Measurements from ENCODE around the gene CCDC107. TPM values are rescaled to one million over a fixed set of nuclear protein-coding genes. Genes with fewer than 3 reads are reported as not detected.
"Not testable (repeated sequence)": the region's sequence is repeated elsewhere in the genome, so short reads cannot be mapped to it uniquely, and the experiment has no call there.

The CCDC107 gene, protein sequence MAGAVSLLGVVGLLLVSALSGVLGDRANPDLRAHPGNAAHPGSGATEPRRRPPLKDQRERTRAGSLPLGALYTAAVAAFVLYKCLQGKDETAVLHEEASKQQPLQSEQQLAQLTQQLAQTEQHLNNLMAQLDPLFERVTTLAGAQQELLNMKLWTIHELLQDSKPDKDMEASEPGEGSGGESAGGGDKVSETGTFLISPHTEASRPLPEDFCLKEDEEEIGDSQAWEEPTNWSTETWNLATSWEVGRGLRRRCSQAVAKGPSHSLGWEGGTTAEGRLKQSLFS
- 10 to 100 TPM; 13.8 to 23.0 (median 17.6) TPM for polyA plus RNA-seq (ENCODE audit: insufficient read length in 10 of 10)
- long read RNA-seq, donor 1, transcript CCDC107-206 (5 exons, 1,242 nt), result major isoform, 9 of 15 reads
- long read RNA-seq, donor 1, partial matches to known transcripts, result 0 of 15 reads
- long read RNA-seq, donor 1, other reads (novel, unspliced or antisense), result 0 of 15 reads
- long read RNA-seq, donor 2, transcript CCDC107-204 (6 exons, 1,173 nt), result minor isoform, 6 of 14 reads
- long read RNA-seq, donor 2, transcript CCDC107-206 (5 exons, 1,242 nt), result major isoform, 7 of 14 reads
- long read RNA-seq, donor 2, partial matches to known transcripts, result 0 of 14 reads
- long read RNA-seq, donor 2, other reads (novel, unspliced or antisense), result 0 of 14 reads
- long read RNA-seq, donor 3, result 0 reads
- long read RNA-seq, donor 4, partial matches to known transcripts, result 0 of 8 reads
- long read RNA-seq, donor 4, other reads (novel, unspliced or antisense), result 0 of 8 reads
- long read RNA-seq, donor 5, transcript CCDC107-206 (5 exons, 1,242 nt), result major isoform, 11 of 17 reads
- long read RNA-seq, donor 5, partial matches to known transcripts, result 0 of 17 reads
- long read RNA-seq, donor 5, other reads (novel, unspliced or antisense), result 0 of 17 reads
- long read RNA-seq, donor 6, transcript CCDC107-206 (5 exons, 1,242 nt), result minor isoform, 6 of 19 reads
- long read RNA-seq, donor 6, transcript CCDC107-204 (6 exons, 1,173 nt), result major isoform, 7 of 19 reads
- long read RNA-seq, donor 6, partial matches to known transcripts, result 0 of 19 reads
- long read RNA-seq, donor 6, other reads (novel, unspliced or antisense), result 0 of 19 reads
- long read RNA-seq, donor 7, transcript CCDC107-204 (6 exons, 1,173 nt), result major isoform, 5 of 9 reads
- long read RNA-seq, donor 7, partial matches to known transcripts, result 0 of 9 reads
- long read RNA-seq, donor 7, other reads (novel, unspliced or antisense), result 0 of 9 reads
- long read RNA-seq, donor 8, transcript CCDC107-204 (6 exons, 1,173 nt), result major isoform, 6 of 20 reads
- long read RNA-seq, donor 8, transcript CCDC107-206 (5 exons, 1,242 nt), result major isoform, 6 of 20 reads
- long read RNA-seq, donor 8, partial matches to known transcripts, result 5 of 20 reads
- long read RNA-seq, donor 8, other reads (novel, unspliced or antisense), result 0 of 20 reads
- long read RNA-seq, donor 9, partial matches to known transcripts, result 0 of 4 reads
- long read RNA-seq, donor 9, other reads (novel, unspliced or antisense), result 0 of 4 reads

DNA sequence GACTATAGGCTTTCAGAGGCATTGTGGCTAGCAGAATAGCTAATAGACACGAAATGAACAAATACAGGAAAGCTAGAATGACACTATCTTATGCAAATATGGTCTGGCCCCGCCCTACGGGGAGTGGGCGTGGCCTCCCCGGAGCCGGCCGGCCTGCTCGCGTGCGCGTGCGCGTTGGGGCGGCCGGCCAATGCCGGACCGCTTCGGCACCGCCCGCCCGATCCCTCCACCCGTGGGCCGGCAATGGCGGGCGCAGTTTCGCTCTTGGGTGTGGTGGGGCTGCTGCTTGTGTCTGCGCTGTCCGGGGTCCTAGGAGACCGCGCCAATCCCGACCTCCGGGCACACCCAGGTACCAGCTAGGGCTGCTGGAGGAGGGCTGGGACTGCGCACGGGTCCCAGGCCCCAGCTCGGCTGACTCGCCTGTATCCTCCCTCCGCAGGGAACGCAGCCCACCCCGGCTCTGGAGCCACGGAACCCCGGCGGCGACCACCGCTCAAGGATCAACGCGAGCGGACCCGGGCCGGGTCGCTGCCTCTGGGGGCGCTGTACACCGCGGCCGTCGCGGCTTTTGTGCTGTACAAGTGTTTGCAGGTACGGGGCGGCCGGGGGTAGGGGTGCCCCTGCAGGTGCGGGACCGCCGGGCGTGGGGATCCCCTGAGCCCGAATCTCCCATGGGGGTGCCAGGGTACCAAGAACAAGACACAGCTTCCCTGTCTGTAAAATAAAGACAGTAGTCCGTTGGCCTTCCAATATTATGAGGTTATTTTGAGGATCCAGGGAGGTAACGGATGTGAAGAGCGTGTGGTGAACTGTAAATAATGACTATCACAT lies at the start of gene CCDC107:
CCDC107 (plus strand) TSS at position 156 of the 831 bp plus-strand sequence; CDS start at position 244, 88 bp downstream.
- DNase-seq, result peak; percentile 85 to 96 (median 94)

DNA sequence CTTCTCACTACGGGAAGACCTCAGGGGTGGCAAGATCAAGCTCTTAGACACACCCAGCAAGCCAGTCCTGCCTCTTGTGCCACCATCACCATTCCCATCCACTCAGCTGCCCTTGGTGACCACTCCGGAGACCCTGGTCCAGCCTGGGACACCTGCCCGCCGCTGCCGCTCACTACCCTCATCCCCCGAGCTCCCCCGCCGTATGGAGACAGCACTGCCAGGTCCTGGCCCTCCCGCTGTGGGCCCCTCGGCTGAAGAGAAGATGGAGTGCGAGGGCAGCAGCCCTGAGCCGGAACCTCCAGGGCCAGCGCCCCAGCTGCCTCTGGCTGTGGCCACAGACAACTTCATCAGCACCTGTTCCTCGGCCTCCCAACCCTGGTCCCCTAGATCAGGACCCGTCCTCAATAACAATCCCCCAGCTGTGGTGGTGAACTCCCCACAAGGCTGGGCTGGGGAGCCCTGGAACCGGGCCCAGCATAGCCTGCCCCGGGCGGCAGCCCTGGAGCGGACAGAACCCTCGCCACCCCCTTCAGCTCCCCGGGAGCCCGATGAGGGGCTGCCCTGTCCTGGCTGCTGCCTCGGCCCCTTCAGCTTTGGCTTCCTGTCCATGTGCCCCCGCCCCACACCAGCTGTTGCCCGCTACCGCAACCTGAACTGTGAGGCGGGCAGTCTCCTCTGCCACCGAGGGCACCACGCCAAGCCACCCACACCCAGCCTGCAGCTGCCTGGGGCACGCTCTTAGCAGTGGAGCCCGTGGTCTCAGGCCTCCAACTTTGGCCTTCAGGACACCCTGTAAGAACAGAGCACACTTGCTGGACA lies 48.9 kb upstream of the CCDC107 start:
- peak; percentile 67 to 81 (median 71) for DNase-seq

DNA sequence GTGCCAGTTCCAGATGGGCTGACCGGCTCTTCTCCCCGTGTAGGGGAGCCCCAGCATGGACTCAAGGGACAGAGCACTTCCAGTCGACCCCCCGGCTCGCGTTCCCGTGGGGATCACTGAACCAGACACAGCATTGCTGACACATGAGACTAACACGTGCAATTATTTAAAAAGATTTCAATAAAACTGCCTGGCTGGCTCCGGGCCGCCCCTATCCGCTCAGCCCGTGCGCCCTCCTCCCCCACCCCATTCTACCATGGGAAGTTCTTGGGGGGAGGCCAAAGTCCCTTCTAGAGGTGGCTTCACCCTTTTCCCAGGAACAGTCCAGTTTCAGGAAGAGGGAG lies 48.3 kb upstream of the CCDC107 start:
- DNase-seq, result no peak

DNA sequence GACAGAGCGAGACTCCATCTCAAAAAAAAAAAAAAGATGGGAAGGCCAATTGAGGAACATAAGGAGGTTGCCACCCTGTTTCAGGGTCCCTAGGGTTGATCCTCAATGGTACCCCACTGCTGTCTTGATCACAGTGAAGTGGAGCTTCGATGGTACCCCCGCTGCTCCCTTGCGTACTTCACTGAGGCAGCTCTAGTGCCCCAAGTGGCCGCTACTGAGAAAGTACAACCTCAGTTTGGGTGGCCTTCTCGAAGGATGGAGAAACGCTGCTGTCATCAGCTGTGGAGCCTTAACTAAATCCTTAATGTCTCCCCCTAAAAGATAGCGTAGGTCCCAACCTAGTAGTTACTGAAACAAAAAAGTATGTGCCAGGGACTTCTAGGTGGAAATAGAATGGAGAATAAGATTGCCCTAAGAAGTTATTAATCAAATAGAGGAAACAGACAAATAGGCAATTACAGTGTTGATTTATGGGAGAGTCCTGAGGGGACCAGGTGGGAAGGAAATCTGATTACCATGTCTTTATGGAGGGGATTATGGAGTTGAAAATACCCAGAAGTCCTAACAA lies 46.8 kb upstream of the CCDC107 start:
- peak in 1 of 3 donors; percentile 49 for DNase-seq

DNA sequence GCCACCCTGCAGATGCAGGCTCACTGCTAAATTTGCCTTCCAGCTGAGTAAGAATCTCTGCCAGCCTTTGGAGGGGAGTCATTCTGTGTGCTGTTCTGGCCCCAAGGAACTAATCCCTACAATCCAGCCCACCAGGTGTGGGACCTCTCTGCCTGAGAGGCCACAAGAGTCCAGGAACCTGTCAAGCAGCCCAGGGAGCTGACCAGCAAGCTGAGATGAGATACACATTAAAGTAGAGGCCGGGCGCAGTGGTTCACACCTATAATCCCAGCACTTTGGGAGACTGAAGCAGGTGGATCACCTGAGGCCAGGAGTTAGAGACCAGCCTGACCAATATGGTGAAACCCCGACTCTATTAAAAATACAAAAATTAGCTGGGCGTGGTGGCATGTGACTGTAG lies 46.0 kb upstream of the CCDC107 start:
- DNase-seq, result not testable (repeated sequence)

DNA sequence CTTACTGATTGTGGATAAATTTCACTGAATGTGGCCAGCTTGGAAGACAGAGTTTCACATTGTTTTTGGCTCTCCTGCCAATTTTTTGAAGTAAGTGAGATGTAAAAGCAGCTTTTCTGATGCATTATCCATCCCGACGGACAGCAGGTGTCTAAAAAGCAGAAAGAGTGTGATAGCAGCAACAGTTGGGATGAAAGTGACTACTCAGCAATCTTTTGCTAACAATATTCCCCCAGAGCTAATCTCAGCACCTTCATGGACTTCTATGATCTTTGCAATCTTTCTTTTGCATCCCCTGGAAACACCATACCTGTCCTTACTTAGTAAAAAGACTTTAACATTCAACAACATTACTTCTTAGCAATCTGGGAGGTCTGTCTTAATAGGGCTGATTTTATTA lies 45.2 kb upstream of the CCDC107 start:
- no peak for DNase-seq

DNA sequence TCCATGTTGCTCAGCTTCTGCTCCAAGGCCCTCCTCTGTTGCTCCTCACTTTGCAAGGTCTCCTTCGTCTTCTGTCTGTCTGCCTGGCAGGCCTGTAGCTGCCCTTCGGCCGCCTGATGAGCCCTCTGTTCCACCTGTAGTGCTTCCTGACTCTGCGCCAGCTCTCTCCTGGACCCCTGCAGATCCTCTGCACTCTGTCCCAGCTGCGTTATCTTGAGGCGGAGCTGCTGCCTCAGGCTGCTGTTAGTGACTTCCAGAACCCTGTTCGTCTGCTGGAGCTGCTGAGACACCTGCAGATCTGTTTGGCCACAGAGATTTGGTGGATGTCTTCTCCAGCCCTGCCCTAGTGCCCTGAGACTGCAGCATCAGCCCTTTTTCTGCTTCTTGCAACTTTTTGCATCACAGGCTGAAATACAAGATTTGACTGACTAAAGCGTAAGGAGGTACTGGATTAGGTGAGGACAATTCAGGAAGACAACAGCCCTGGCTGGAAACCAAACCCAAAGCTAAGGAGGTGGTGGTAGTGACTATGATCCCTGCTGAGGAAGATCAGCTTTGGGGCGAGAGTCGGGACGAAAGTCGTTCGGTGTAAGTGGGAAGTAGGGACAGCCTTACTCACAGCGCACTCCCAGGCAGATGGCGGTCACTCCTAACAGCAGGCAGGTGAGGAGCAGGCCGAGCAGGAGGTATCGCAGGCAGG lies 42.0 kb upstream of the CCDC107 start:
- no peak for DNase-seq

DNA sequence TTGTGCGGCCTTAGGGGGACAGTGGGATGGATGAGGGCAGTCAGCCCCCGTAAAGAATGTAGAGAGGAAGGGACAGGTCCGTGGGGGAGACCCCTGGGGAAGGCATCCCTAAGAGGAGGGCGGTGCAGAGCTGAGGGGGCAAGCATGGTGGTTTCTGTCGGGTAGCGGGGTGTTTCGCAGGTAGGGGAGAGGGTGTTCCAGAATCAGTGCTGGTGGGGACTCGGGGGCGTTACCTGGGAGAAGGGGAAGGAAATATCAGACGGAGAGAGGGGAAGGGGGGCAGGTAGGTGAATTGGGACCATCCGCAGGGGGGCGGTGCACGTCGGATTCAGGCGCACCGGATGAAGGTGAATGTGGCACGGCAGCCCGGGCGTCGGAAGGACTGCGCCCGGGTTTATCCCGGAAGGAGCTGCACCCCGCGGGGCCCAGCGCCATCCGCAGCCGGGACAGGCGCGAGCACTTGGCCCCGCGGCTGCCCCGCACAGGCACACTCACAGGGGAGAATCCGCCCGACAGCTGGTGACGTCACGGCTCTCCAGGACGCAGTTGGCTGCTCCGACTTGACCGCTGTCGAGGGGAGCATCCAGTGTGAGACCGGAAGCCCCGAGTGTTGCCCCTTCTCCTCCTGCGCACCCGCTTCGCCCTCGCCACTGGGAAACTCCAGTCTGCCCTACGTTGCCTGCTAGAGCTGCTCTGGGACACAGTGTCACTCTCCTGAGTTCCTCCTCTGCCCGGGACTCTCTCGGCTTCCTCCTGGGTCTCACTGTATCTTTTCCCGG lies 41.2 kb upstream of the CCDC107 start:
- DNase-seq, result peak in 1 of 3 donors; percentile 69

DNA sequence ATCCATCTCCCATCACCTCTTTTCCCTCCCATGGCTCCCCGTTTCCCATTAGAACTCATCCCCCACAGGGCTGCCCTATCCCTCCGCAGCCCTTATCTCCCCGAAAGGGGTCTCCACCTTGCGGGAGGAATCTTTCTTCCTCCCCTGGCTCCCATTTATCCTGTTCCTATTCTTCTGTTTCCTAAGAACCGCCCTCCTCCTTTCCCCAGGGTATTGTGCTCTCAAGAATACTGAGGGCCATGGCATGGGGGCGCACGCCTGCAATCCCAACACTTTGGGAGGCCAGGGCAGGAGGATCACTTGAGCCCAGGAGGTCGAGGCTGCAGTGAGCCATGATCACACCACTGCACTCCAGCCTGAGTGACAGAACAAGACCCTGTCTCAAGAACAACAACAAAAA lies 40.5 kb upstream of the CCDC107 start:
- no peak for DNase-seq

DNA sequence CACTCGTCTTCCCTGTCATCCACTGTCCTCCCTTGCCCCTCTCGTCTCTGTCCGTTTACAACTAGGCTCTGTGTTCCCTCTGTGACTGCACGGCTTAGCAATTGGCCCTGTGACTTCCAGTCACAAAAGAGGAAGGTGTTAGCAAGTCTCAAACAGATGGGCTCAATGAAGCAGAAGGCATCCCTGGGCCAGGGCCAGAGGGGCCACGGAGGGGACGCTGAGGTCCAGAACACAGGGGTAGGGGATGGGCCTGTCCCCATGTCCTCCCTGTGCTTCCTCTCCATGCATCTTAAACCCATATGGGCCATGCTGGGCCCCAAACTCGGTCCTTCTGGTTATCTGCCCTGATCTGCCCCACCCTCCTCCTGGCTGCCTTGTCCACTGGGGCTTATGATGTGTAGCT lies 39.8 kb upstream of the CCDC107 start, which contains the start of gene CD72:
CD72 (minus strand) TSS at position 89 of the 403 bp plus-strand sequence. CDS start 110 bp downstream, outside the sequence.
- DNase-seq, result no peak

DNA sequence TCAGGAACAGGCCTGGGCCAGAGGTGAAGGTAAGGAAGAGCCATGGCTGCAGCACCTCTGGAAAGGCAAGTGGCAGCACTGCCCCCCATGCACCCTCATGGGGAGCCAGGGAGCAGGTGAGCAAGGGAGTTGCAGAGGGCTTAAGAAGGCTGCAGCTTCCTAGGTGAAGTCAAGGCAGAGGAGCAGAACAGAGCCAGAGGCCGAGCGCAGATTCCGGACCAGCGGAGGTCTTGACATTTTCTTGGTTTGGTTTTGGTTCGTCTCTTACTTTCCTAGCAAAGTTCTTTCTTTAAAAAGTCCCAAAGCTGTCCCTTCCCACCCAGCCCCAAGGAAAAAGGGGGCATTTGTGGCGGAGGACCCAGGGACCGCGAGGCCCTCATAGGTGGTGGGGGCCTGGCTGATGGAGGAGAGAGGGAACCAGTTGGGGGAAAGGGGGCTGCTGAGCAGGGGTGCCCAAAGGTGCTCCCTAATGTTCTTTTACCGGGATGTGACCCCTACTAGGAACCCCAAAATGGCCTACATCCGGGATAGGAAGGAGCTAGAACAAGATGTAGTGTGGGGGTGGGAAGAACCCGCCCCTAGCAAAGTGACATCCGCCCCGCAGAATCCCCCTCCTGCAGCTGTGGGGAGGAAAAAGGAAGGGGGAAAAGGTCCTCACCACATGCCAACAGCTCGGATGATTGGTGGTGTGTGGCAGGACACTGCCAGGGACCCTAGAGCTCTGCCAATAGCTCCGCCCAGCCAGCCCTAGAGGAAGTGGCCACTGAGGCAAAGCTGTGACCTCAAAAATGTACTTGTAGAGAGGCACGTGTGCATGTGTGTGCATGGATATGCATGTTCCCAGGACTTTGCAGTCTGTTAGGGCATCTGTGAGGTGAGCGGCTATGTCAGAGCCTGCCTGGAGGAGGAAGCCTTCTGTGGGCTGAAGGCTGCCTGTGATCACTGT lies 39.0 kb upstream of the CCDC107 start:
- no peak for DNase-seq

DNA sequence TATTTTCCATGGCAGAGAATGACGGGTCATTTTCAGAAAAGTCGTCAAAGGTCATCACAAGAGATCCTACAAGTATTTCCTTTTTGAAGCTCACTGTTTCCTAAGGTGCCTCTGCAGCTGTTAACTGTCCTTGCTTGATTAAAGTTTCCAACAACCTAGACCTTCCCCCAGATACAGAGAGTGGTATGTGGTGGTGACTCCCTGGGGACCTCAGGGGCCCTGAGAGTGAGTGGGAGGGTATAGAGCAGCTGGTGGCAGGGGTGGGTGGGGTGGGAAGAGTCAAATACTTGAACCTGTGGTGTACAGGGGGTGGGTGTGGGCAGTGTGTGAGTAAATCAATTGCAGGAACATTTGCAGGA lies 38.3 kb upstream of the CCDC107 start:
- DNase-seq, result no peak

DNA sequence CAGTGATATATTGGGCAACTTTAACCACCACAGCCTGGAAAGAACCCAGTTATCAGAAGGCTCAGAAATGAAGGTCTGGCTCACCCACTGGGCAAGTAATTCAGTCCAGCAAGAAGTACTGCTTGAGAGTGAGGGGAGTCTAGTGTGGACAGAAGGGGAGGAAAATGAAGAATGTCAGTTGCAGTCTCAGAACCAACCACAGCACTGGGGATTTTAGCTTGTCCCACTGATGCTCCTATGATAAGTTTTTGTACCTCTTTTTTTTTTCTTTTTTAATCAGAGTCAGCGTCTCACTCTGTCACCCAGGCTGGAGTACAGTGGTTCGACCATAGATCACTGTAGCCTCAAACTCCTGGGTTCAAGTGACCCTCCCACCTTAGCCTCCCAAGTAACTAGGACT lies 30.5 kb upstream of the CCDC107 start:
- no peak for DNase-seq

DNA sequence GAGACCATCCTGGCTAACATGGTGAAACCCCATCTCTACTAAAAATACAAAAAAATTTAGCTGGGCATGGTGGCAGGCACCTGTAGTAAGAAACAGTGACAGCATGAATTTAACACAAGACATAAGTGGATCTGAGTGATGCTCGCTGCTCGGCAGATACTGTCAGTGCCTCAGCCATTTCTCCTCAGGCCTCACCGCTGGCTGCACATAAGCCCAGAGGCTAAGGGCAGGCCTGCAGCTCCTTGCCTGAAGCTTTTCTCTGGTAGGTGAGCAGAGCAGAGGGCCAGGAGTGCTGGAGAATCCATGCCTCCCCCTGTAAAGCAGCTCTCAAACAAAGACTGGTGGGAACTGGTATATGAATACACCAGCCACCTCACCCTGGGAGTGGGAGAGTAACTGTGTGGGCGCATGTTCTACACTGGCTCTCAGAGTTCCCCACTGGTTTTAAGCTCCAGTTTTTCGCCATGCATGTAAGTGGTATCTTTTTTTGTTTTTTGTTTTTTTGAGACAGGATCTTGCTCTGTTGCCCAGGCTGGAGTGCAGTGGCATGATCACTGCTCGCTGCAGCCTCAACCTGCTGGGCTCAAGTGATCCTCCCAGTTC lies 29.6 kb upstream of the CCDC107 start:
- no peak for DNase-seq

DNA sequence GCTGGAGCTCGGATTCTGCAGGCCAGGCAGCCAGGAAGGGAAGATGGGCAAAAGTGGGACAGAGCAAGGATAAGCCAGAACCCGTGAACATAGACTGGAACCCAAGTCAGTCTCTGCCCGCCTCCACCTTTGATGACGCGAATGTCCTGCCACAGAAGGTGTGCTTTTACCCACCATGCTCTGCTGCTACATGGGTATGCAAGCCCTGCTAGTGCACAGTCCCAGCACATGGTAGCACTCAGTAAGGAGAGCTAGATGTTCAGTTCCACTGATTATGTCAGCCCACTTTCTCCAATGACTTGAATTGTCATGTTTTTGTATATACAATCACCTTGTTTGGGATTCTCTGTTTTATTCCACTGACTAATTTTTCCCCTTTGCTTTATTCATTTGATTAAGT lies 28.5 kb upstream of the CCDC107 start:
- no peak for DNase-seq

DNA sequence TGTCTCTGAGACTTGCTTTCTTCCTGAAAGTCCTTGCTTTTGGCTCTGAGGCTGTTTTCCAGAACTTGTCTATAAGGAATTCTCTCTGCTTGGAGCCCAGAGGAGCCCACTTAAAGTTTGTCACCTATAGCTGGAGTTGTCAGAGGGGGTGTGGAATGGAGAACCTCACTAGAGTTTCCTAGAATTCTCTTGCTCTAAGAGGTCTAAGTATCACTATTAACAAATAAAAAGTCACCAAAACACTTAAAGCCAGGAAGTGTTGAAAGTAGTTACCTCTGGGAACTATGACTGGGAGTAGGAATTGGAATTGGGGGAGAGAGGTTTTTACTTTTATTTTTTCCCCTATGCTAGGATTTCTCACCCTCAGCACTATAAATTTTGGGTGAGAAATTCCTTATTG lies 22.4 kb upstream of the CCDC107 start:
- DNase-seq, result no peak

Measured in muscle of back (tissue), 13 donors.